DND-41 (cell line): ENCODE results near the gene SYNRG.

Source experiments
- ATAC-seq: fragments of 200-7000 bp; cut with Tn5 transposase; 3 replicates; pipeline ENCODE4 v1.9.1; 2021; ENCODE audit warnings: low read depth; ENCODE audit not compliant: insufficient read depth
- DNase-seq: peaks from one replicate; pipeline ENCODE4 v3.0.0-alpha.2; 2020
- H2AFZ ChIP-seq: 2 replicates; pipeline ENCODE4 v1.6.0; 2012; ENCODE audit warnings: low read depth, low read length
- H3K27ac ChIP-seq: 2 replicates; pipeline ENCODE4 v1.5.1; 2012; ENCODE audit warnings: low read length, inconsistent platforms
- H3K27me3 ChIP-seq: fragments of 200-600 bp; sonication (generic); 2 replicates; pipeline ENCODE4 v1.6.0; 2012; ENCODE audit warnings: low read length, mild to moderate bottlenecking, inconsistent platforms; ENCODE audit not compliant: insufficient read depth, poor library complexity
- H3K36me3 ChIP-seq: 2 replicates; pipeline ENCODE4 v1.5.1; 2012; ENCODE audit warnings: low read length, inconsistent platforms; ENCODE audit not compliant: insufficient read depth
- H3K4me1 ChIP-seq: 2 replicates; pipeline ENCODE4 v1.5.1; 2012; ENCODE audit warnings: mild to moderate bottlenecking, low read length; ENCODE audit not compliant: insufficient read depth
- H3K4me2 ChIP-seq: 2 replicates; pipeline ENCODE4 v1.6.0; 2012; ENCODE audit warnings: mild to moderate bottlenecking, moderate library complexity, low read length, inconsistent platforms; ENCODE audit not compliant: insufficient read depth
- H3K4me3 ChIP-seq, 2 experiments: fragments of 200-600 bp in 1 of 2; shearing (Covaris generic) in 1 of 2; 2 replicates each; pipeline ENCODE4 v1.5.1; 2012 to 2016; ENCODE audit warnings: inconsistent platforms in 2 of 2, low read length in 2 of 2, mild to moderate bottlenecking in 2 of 2, low read depth in 1 of 2, moderate library complexity in 1 of 2
- H3K79me2 ChIP-seq: 2 replicates; pipeline ENCODE4 v1.6.0; 2012; ENCODE audit warnings: low read length, inconsistent platforms; ENCODE audit not compliant: insufficient read depth
- H3K9ac ChIP-seq: 2 replicates; pipeline ENCODE4 v1.6.0; 2012; ENCODE audit warnings: low read depth, mild to moderate bottlenecking, inconsistent platforms, low read length, moderate library complexity
- H3K9me3 ChIP-seq: 2 replicates; pipeline ENCODE4 v1.5.1; 2012; ENCODE audit warnings: low read length, moderate library complexity, mild to moderate bottlenecking, inconsistent platforms; ENCODE audit not compliant: insufficient read depth, severe bottlenecking
- H4K20me1 ChIP-seq: 2 replicates; pipeline ENCODE4 v1.6.0; 2012; ENCODE audit warnings: low read length; ENCODE audit not compliant: insufficient read depth
- EZH2 ChIP-seq: IDR thresholded peaks from 3 replicates; pipeline ENCODE4 v1.6.1; 2012; ENCODE audit warnings: borderline replicate concordance, low read depth, mild to moderate bottlenecking, moderate library complexity, low read length, inconsistent platforms; ENCODE audit not compliant: severe bottlenecking
- TF ChIP-seq, protein P1 (sequence below): IDR thresholded peaks from 2 replicates; pipeline ENCODE4 v1.5.1; 2012; ENCODE audit warnings: borderline replicate concordance, low read length, moderate library complexity, mild to moderate bottlenecking; ENCODE audit not compliant: poor library complexity, severe bottlenecking; ENCODE audit errors: extremely low read depth

The SYNRG gene

GRCh38 chr17:37523715-37524219 lies 85.5 kb downstream of the SYNRG start:
- no peak for ATAC-seq

GRCh38 chr17:37521821-37522220 lies 87.4 kb downstream of the SYNRG start:
- H3K4me3 ChIP-seq, result no peak overlapping the region
- no peaks in the 10 kb centered on the region for H3K27me3 ChIP-seq
- H2AFZ ChIP-seq, result no peak overlapping the region
- H3K9me3 ChIP-seq, result no peaks in the 10 kb centered on the region
- no peaks in the 10 kb centered on the region for H3K4me1 ChIP-seq
- H3K27ac ChIP-seq, result no peak overlapping the region
- no peak for DNase-seq
- H4K20me1 ChIP-seq, result no peaks in the 10 kb centered on the region
- no peak overlapping the region for H3K9ac ChIP-seq
- no peak for TF ChIP-seq EZH2
- TF ChIP-seq, protein P1, sequence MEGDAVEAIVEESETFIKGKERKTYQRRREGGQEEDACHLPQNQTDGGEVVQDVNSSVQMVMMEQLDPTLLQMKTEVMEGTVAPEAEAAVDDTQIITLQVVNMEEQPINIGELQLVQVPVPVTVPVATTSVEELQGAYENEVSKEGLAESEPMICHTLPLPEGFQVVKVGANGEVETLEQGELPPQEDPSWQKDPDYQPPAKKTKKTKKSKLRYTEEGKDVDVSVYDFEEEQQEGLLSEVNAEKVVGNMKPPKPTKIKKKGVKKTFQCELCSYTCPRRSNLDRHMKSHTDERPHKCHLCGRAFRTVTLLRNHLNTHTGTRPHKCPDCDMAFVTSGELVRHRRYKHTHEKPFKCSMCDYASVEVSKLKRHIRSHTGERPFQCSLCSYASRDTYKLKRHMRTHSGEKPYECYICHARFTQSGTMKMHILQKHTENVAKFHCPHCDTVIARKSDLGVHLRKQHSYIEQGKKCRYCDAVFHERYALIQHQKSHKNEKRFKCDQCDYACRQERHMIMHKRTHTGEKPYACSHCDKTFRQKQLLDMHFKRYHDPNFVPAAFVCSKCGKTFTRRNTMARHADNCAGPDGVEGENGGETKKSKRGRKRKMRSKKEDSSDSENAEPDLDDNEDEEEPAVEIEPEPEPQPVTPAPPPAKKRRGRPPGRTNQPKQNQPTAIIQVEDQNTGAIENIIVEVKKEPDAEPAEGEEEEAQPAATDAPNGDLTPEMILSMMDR, result no peak
- H3K79me2 ChIP-seq, result no peaks in the 10 kb centered on the region
- no peak overlapping the region for H3K4me2 ChIP-seq
- peaks cover 79% of the 10 kb centered on the region for H3K36me3 ChIP-seq
- ATAC-seq, result no peak

More at GRCh38 chr17:37523715-37524219, 85.5 kb downstream of the SYNRG start:
- Histone ChIP-seq H3K4me1 (no peaks in the 10 kb centered on the region), H3K4me3 (no peak overlapping the region), H3K9ac (no peak overlapping the region), H3K4me2 (no peak overlapping the region), H3K27ac (no peak overlapping the region), H3K36me3 (peaks cover 72% of the 10 kb centered on the region), H2AFZ (no peak overlapping the region), H4K20me1 (no peaks in the 10 kb centered on the region), H3K79me2 (no peaks in the 10 kb centered on the region), H3K9me3 (no peaks in the 10 kb centered on the region), H3K27me3 (no peaks in the 10 kb centered on the region)
- TF ChIP-seq, protein P1, result no peak
- TF ChIP-seq EZH2, result no peak
- DNase-seq, result no peak

DNA sequence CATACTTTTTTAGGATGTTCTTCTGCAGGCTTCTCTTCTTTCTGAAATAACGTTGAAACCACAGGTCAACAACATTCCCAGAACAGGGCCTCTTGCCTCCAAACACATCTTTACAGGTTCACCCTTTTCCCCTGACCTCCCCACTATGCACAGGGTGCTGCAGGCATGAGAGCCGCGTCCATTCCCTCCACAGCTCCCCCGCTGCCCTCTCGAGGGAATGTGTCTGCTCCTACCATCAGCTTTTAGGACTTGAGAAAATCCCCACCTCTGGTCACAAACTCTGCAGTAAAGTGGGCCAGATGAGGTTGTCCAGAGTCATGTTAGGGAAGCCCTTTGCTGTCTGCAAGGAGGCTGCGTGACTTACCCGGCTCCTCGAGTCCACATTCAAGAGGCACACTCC lies 89.0 kb downstream of the SYNRG start:
- no peak overlapping the region for H3K9ac ChIP-seq
- no peak overlapping the region for H2AFZ ChIP-seq
- peaks cover 80% of the 10 kb centered on the region for H3K36me3 ChIP-seq
- no peaks in the 10 kb centered on the region for H3K4me1 ChIP-seq
- DNase-seq (no peak), ATAC-seq (no peak)
- no peak overlapping the region for H3K4me2 ChIP-seq
- H4K20me1 ChIP-seq, result no peaks in the 10 kb centered on the region
- H3K79me2 ChIP-seq, result no peaks in the 10 kb centered on the region
- H3K4me3 ChIP-seq, result no peak overlapping the region
- no peaks in the 10 kb centered on the region for H3K27me3 ChIP-seq
- H3K27ac ChIP-seq, result no peak overlapping the region
- TF ChIP-seq, protein P1, result no peak
- no peaks in the 10 kb centered on the region for H3K9me3 ChIP-seq
